Endothelial cell of umbilical vein (primary cell): Measurements from ENCODE around the gene ST8SIA6.

Experiments
- CTCF ChIP-seq, 2 donors: IDR thresholded peaks; 1 replicate in 1 of 2; 2 replicates in 1 of 2; pipeline ENCODE4 v1.5.1; 2011; ENCODE audit warnings: low read length in 2 of 2, mild to moderate bottlenecking in 2 of 2, moderate library complexity in 2 of 2, control low read depth in 1 of 2, inconsistent platforms in 1 of 2, low read depth in 1 of 2; ENCODE audit not compliant: insufficient read depth in 1 of 2; ENCODE audit errors: extremely low read depth in 1 of 2
- EZH2 ChIP-seq: IDR thresholded peaks from 2 replicates; pipeline ENCODE4 v1.6.1; 2012; ENCODE audit warnings: borderline replicate concordance, low read depth, mild to moderate bottlenecking, moderate library complexity, low read length, inconsistent platforms; ENCODE audit not compliant: severe bottlenecking
- FOS ChIP-seq: IDR thresholded peaks from 2 replicates; pipeline ENCODE4 v1.6.1; 2011; ENCODE audit warnings: mild to moderate bottlenecking, low read length, moderate library complexity, borderline replicate concordance; ENCODE audit not compliant: insufficient read depth
- GATA2 ChIP-seq: IDR thresholded peaks from 2 replicates; pipeline ENCODE4 v1.7.0; 2011; ENCODE audit warnings: low read depth, mild to moderate bottlenecking, moderate library complexity, mixed read lengths, low read length; ENCODE audit not compliant: insufficient read length, insufficient read depth
- JUN ChIP-seq: IDR thresholded peaks from 2 replicates; pipeline ENCODE4 v1.6.1; 2011; ENCODE audit warnings: borderline replicate concordance, low read depth; ENCODE audit not compliant: insufficient read length, insufficient read depth
- MAX ChIP-seq: IDR thresholded peaks from 2 replicates; pipeline ENCODE4 v1.6.1; 2011; ENCODE audit not compliant: insufficient read depth, insufficient read length
- MYC ChIP-seq: IDR thresholded peaks from one replicate; pipeline ENCODE4 v1.6.1; 2011; ENCODE audit warnings: mild to moderate bottlenecking, low read depth, low read length
- POLR2A ChIP-seq: IDR thresholded peaks from 2 replicates; pipeline ENCODE4 v1.6.1; 2012; ENCODE audit warnings: low read depth, mild to moderate bottlenecking, control low read depth, low read length
- POLR2AphosphoS5 ChIP-seq: IDR thresholded peaks from 2 replicates; pipeline ENCODE4 v1.6.1; 2012; ENCODE audit warnings: low read depth, mild to moderate bottlenecking, control low read depth, low read length, moderate library complexity; ENCODE audit not compliant: insufficient read depth

DNA sequence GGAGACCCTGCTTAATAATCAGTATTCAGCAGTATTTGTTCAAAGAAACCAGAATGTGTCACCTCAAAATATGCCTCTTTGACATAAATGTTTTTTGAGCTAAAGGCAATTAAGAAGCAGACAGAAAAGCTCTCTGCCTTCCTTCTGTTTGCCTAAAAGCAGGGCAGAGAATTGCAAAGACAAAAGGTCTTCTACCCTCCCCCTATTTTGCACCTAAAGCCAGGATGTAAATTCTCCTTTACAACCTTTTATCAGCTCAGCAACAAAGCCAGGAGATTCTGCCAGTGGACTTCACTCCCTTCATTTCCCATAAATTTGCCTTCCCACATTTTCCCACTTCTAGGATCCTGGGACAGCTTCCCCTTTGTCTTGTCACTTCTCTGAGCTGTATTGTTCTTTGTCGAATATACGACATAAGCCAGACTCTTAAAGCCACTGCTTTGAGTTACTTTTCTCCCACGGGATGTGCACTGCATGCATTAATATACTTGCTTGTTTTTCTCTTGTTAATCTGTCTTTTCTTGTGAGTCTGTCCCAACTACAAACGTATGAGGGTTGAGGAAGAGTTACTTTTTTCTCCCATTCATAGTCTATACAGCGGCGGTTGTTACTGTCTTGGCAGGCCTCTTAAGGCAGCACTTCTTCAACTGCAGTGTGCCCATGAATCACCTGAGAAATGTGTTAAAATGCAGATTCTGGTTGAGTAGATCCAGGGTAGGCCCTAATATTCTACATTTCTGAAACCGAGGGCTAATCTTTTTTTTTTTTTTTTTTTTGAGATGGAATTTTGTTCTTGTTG is 48.2 kb downstream of the ST8SIA6 start:
- TF ChIP-seq CTCF (IDR thresholded peaks at IDR 0.05; ENCODE audit: extremely low read depth in 1 of 2, insufficient read depth in 1 of 2, low read depth in 1 of 2, low read length in 2 of 2) (no peak), EZH2 (no peak), POLR2AphosphoS5 (no peak), POLR2A (no peak), FOS (no peak), MAX (no peak), JUN (no peak), MYC (no peak), GATA2 (no peak)
